ENCODE results near the gene ENTREP1. TPM values are rescaled to one million over a fixed set of nuclear protein-coding genes. Genes with fewer than 3 reads are reported as not detected.

The ENTREP1 gene
- total RNA-seq, 1 donor from 2014 or later, result 0.53 TPM

GRCh38 chr9:69377291-69377690 is 52.3 kb downstream of the ENTREP1 start:
- no peak for TF ChIP-seq CTCF (IDR thresholded peaks at IDR 0.05; ENCODE audit: insufficient read depth, low read length, severe bottlenecking)
- DNase-seq (ENCODE audit: low read depth) (no peak), FAIRE-seq (no peak)
- Histone ChIP-seq H3K36me3 (ENCODE audit: control insufficient read depth, insufficient read depth, low read length) (no peaks in the 10 kb centered on the region), H3K27me3 (ENCODE audit: control insufficient read depth, insufficient read depth, low read length) (no peaks in the 10 kb centered on the region), H3K4me3 (ENCODE audit: low read depth, low read length) (no peak overlapping the region)

- no peak for TF ChIP-seq CTCF (IDR thresholded peaks at IDR 0.05; ENCODE audit: insufficient read depth, low read length, severe bottlenecking)
- FAIRE-seq (no peak), DNase-seq (ENCODE audit: low read depth) (no peak)
- Histone ChIP-seq H3K27me3 (ENCODE audit: control insufficient read depth, insufficient read depth, low read length) (no peaks in the 10 kb centered on the region), H3K36me3 (ENCODE audit: control insufficient read depth, insufficient read depth, low read length) (no peaks in the 10 kb centered on the region), H3K4me3 (ENCODE audit: low read depth, low read length) (no peak overlapping the region)
These were observed 53.0 kb downstream of the ENTREP1 start for GRCh38 chr9:69377981-69378380.

- DNase-seq (ENCODE audit: low read depth), result peak; percentile 83
- TF ChIP-seq CTCF (IDR thresholded peaks at IDR 0.05; ENCODE audit: insufficient read depth, low read length, severe bottlenecking), result no peak
- Histone ChIP-seq H3K27me3 (ENCODE audit: control insufficient read depth, insufficient read depth, low read length) (no peaks in the 10 kb centered on the region), H3K4me3 (ENCODE audit: low read depth, low read length) (no peak overlapping the region), H3K36me3 (ENCODE audit: control insufficient read depth, insufficient read depth, low read length) (no peaks in the 10 kb centered on the region)
- FAIRE-seq, result peak; percentile 76
These were observed 54.4 kb downstream of the ENTREP1 start for GRCh38 chr9:69379270-69379982.

- DNase-seq (ENCODE audit: low read depth), result no peak
- no peak overlapping the region for H3K4me3 ChIP-seq (ENCODE audit: low read depth, low read length)
- TF ChIP-seq CTCF (IDR thresholded peaks at IDR 0.05; ENCODE audit: insufficient read depth, low read length, severe bottlenecking), result no peak
- H3K27me3 ChIP-seq (ENCODE audit: control insufficient read depth, insufficient read depth, low read length), result no peaks in the 10 kb centered on the region
- H3K36me3 ChIP-seq (ENCODE audit: control insufficient read depth, insufficient read depth, low read length), result no peaks in the 10 kb centered on the region
- no peak for FAIRE-seq
These were observed 55.3 kb downstream of the ENTREP1 start for GRCh38 chr9:69380301-69380700.

- H3K4me3 ChIP-seq (ENCODE audit: low read depth, low read length), result no peak overlapping the region
- no peaks in the 10 kb centered on the region for H3K27me3 ChIP-seq (ENCODE audit: control insufficient read depth, insufficient read depth, low read length)
- no peaks in the 10 kb centered on the region for H3K36me3 ChIP-seq (ENCODE audit: control insufficient read depth, insufficient read depth, low read length)
- no peak for TF ChIP-seq CTCF (IDR thresholded peaks at IDR 0.05; ENCODE audit: insufficient read depth, low read length, severe bottlenecking)
- DNase-seq (ENCODE audit: low read depth) (peak; percentile 61), FAIRE-seq (no peak)
These were observed 55.8 kb downstream of the ENTREP1 start for GRCh38 chr9:69380811-69381210.

GRCh38 chr9:69382135-69382534 is 57.1 kb downstream of the ENTREP1 start:
- no peak for TF ChIP-seq CTCF (IDR thresholded peaks at IDR 0.05; ENCODE audit: insufficient read depth, low read length, severe bottlenecking)
- DNase-seq (ENCODE audit: low read depth) (no peak), FAIRE-seq (no peak)
- H3K27me3 ChIP-seq (ENCODE audit: control insufficient read depth, insufficient read depth, low read length), result no peaks in the 10 kb centered on the region
- H3K4me3 ChIP-seq (ENCODE audit: low read depth, low read length), result no peak overlapping the region
- H3K36me3 ChIP-seq (ENCODE audit: control insufficient read depth, insufficient read depth, low read length), result no peaks in the 10 kb centered on the region
